HEK293 (cell line): ENCODE data around the gene C19orf47.

Experiments used
- CTCF ChIA-PET: fragments of 350-600 bp; formaldehyde crosslinking; extraction: SDS; loops from one replicate; lab custom pipeline; 2021; ENCODE audit warnings: antibody characterized with exemption; lab: Yijun Ruan, JAX
- POLR2A ChIA-PET: fragments of 300-600 bp; formaldehyde crosslinking; extraction: SDS; loops from one replicate; lab custom pipeline; 2020; ENCODE audit warnings: antibody characterized with exemption, inconsistent platforms; lab: Yijun Ruan, JAX
- H3K27ac ChIP-seq: fragments of 200-500 bp; sonication (Bioruptor generic); 2 replicates; pipeline ENCODE4 v1.5.1; 2014; ENCODE audit warnings: low read depth, low read length, control low read depth, inconsistent platforms; ENCODE audit errors: extremely low read depth
- H3K36me3 ChIP-seq, 2 experiments: fragments of 200-500 bp in 1 of 2; sonication (Bioruptor generic) in 1 of 2; 1 replicate in 1 of 2; 2 replicates in 1 of 2; pipeline ENCODE4 v1.5.1; 2014 to 2017; ENCODE audit warnings: inconsistent platforms in 2 of 2, low read length in 2 of 2; ENCODE audit not compliant: control insufficient read depth in 2 of 2, insufficient read depth in 1 of 2
- H3K4me1 ChIP-seq: fragments of 200-500 bp; sonication (Bioruptor generic); 2 replicates; pipeline ENCODE4 v1.5.1; 2014; ENCODE audit warnings: mild to moderate bottlenecking, low read length, inconsistent platforms; ENCODE audit not compliant: control insufficient read depth, insufficient read depth
- H3K4me3 ChIP-seq: 2 replicates; pipeline ENCODE4 v1.5.1; 2011; ENCODE audit warnings: low read depth, mild to moderate bottlenecking, control low read depth, low read length, moderate library complexity
- H3K9me3 ChIP-seq: fragments of 200-500 bp; sonication (Bioruptor generic); 2 replicates; pipeline ENCODE4 v1.5.1; 2014; ENCODE audit warnings: low read depth, low read length, inconsistent platforms; ENCODE audit not compliant: control insufficient read depth, insufficient read depth
- EGR2 ChIP-seq: fragments of 450-650 bp; formaldehyde crosslinking; IDR thresholded peaks from 2 replicates; pipeline ENCODE4 v1.5.1; 2016; ENCODE audit warnings: low read depth, missing biosample characterization, missing genetic modification characterization
- GLI4 ChIP-seq: fragments of 450-650 bp; formaldehyde crosslinking; IDR thresholded peaks from 2 replicates; pipeline ENCODE4 v1.5.1; 2016; ENCODE audit warnings: missing biosample characterization, missing genetic modification characterization
- HOXC10 ChIP-seq: sonication (generic); formaldehyde crosslinking; IDR thresholded peaks from 2 replicates; pipeline ENCODE4 v1.8.1; 2023; ENCODE audit warnings: mild to moderate bottlenecking, missing genetic modification reagents
- KLF17 ChIP-seq: fragments of 450-650 bp; formaldehyde crosslinking; IDR thresholded peaks from 2 replicates; pipeline ENCODE4 v1.5.1; 2016; ENCODE audit warnings: missing biosample characterization, missing genetic modification characterization
- SCRT1 ChIP-seq: fragments of 450-650 bp; formaldehyde crosslinking; IDR thresholded peaks from 2 replicates; pipeline ENCODE4 v1.5.1; 2016; ENCODE audit warnings: missing biosample characterization, missing genetic modification characterization, borderline replicate concordance
- SP7 ChIP-seq: fragments of 450-650 bp; formaldehyde crosslinking; IDR thresholded peaks from 2 replicates; pipeline ENCODE4 v1.5.1; 2016; ENCODE audit warnings: missing biosample characterization, missing genetic modification characterization
- ZBTB17 ChIP-seq: fragments of 450-650 bp; formaldehyde crosslinking; IDR thresholded peaks from 2 replicates; pipeline ENCODE4 v1.5.1; 2016; ENCODE audit warnings: missing biosample characterization, missing genetic modification characterization
- ZBTB7A ChIP-seq: fragments of 450-650 bp; formaldehyde crosslinking; IDR thresholded peaks from 2 replicates; pipeline ENCODE4 v1.5.1; 2016; ENCODE audit warnings: low read depth, missing biosample characterization, missing genetic modification characterization
- ZEB2 ChIP-seq: fragments of 450-650 bp; formaldehyde crosslinking; IDR thresholded peaks from 2 replicates; pipeline ENCODE4 v1.5.1; 2016; ENCODE audit warnings: missing biosample characterization, missing genetic modification characterization
- ZFHX2 ChIP-seq: fragments of 450-650 bp; formaldehyde crosslinking; conservative IDR thresholded peaks from 2 replicates; pipeline ENCODE4 v1.5.1; 2016; ENCODE audit warnings: missing biosample characterization, missing genetic modification characterization
- ZNF121 ChIP-seq: fragments of 450-650 bp; formaldehyde crosslinking; IDR thresholded peaks from 2 replicates; pipeline ENCODE4 v1.5.1; 2016; ENCODE audit warnings: missing biosample characterization, missing genetic modification characterization
- ZNF140 ChIP-seq: fragments of 450-650 bp; formaldehyde crosslinking; IDR thresholded peaks from 2 replicates; pipeline ENCODE4 v1.5.1; 2016; ENCODE audit warnings: missing biosample characterization, missing genetic modification characterization
- ZNF174 ChIP-seq: fragments of 450-650 bp; formaldehyde crosslinking; IDR thresholded peaks from 2 replicates; pipeline ENCODE4 v1.5.0; 2017; ENCODE audit warnings: missing biosample characterization, mild to moderate bottlenecking, missing genetic modification characterization
- ZNF175 ChIP-seq: fragments of 450-650 bp; formaldehyde crosslinking; IDR thresholded peaks from 2 replicates; pipeline ENCODE4 v1.5.1; 2016; ENCODE audit warnings: missing biosample characterization, missing genetic modification characterization
- ZNF280D ChIP-seq: fragments of 450-650 bp; formaldehyde crosslinking; IDR thresholded peaks from 2 replicates; pipeline ENCODE4 v1.5.1; 2016; ENCODE audit warnings: missing biosample characterization, missing genetic modification characterization
- ZNF292 ChIP-seq: fragments of 450-650 bp; formaldehyde crosslinking; IDR thresholded peaks from 2 replicates; pipeline ENCODE4 v1.5.1; 2016; ENCODE audit warnings: low read depth, missing biosample characterization, missing genetic modification characterization, borderline replicate concordance
- ZNF324 ChIP-seq: fragments of 450-650 bp; formaldehyde crosslinking; IDR thresholded peaks from 2 replicates; pipeline ENCODE4 v1.5.1; 2016; ENCODE audit warnings: missing biosample characterization, missing genetic modification characterization
- ZNF423 ChIP-seq: fragments of 450-650 bp; formaldehyde crosslinking; IDR thresholded peaks from 2 replicates; pipeline ENCODE4 v1.5.1; 2016; ENCODE audit warnings: missing biosample characterization, missing genetic modification characterization
- ZNF433 ChIP-seq: fragments of 450-650 bp; formaldehyde crosslinking; IDR thresholded peaks from 2 replicates; pipeline ENCODE4 v1.5.1; 2016; ENCODE audit warnings: missing biosample characterization, missing genetic modification characterization, low read depth
- ZNF473 ChIP-seq: fragments of 450-650 bp; formaldehyde crosslinking; IDR thresholded peaks from 2 replicates; pipeline ENCODE4 v1.5.1; 2017; ENCODE audit warnings: missing biosample characterization, missing genetic modification characterization
- ZNF513 ChIP-seq: fragments of 450-650 bp; IDR thresholded peaks from 2 replicates; pipeline ENCODE4 v1.5.1; 2018; ENCODE audit warnings: missing biosample characterization, missing genetic modification characterization
- ZNF548 ChIP-seq: fragments of 450-650 bp; formaldehyde crosslinking; IDR thresholded peaks from 2 replicates; pipeline ENCODE4 v1.5.1; 2016; ENCODE audit warnings: missing biosample characterization, missing genetic modification characterization
- ZNF555 ChIP-seq: fragments of 450-650 bp; formaldehyde crosslinking; conservative IDR thresholded peaks from 2 replicates; pipeline ENCODE4 v1.5.1; 2017; ENCODE audit warnings: missing biosample characterization, mild to moderate bottlenecking, missing genetic modification characterization, inconsistent platforms
- ZNF585B ChIP-seq: fragments of 450-650 bp; formaldehyde crosslinking; IDR thresholded peaks from 2 replicates; pipeline ENCODE4 v1.5.1; 2016; ENCODE audit warnings: missing biosample characterization, missing genetic modification characterization
- ZNF600 ChIP-seq: fragments of 450-650 bp; formaldehyde crosslinking; IDR thresholded peaks from 2 replicates; pipeline ENCODE4 v1.5.1; 2016; ENCODE audit warnings: missing biosample characterization, missing genetic modification characterization
- ZNF654 ChIP-seq: fragments of 450-650 bp; formaldehyde crosslinking; IDR thresholded peaks from 2 replicates; pipeline ENCODE4 v1.5.1; 2016; ENCODE audit warnings: low read depth, missing biosample characterization, missing genetic modification characterization
- ZNF664 ChIP-seq: fragments of 450-650 bp; formaldehyde crosslinking; IDR thresholded peaks from 2 replicates; pipeline ENCODE4 v1.5.1; 2016; ENCODE audit warnings: missing biosample characterization, missing genetic modification characterization
- ZNF843 ChIP-seq: fragments of 450-650 bp; formaldehyde crosslinking; IDR thresholded peaks from 2 replicates; pipeline ENCODE4 v1.5.1; 2016; ENCODE audit warnings: missing biosample characterization, missing genetic modification characterization

Gene C19orf47

GRCh38 chr19:40317338-40317737, 30.9 kb downstream of the C19orf47 start:
- ChIA-PET POLR2A (interaction anchor here (1.1 kb wide), 1 partner anchor 31 kb away, joined by 3 read pairs; the partner anchor contains the start of genes C19orf47 and PLD3), CTCF (interaction anchor here (0.6 to 4.1 kb wide), 4 partner anchors 12 to 1541 kb away, joined by 3 to 28 read pairs (median 4); no protein-coding TSS in a partner anchor)
- H3K9me3 ChIP-seq, result no peaks in the 10 kb centered on the region
- peaks cover 60 to 77% of the 10 kb centered on the region in 2 experiments for H3K36me3 ChIP-seq
- peaks cover 5% of the 10 kb centered on the region; the same call in 1 of the 2 replicates for H3K4me1 ChIP-seq
- no peak overlapping the region for H3K4me3 ChIP-seq
- TF ChIP-seq ZFHX2 (tag by site-specific recombination), result peak; percentile 37; the same call in 1 of the 2 replicates
- TF ChIP-seq ZNF585B, result no peak
- TF ChIP-seq ZNF664 (tag by site-specific recombination), result no peak
- TF ChIP-seq ZBTB17 (tag by site-specific recombination), result no peak
- TF ChIP-seq ZNF292 (tag by site-specific recombination), result no peak
- TF ChIP-seq SCRT1 (tag by site-specific recombination), result no peak
- TF ChIP-seq KLF17 (tag by site-specific recombination), result no peak
- TF ChIP-seq EGR2 (tag by site-specific recombination), result peak; percentile 75
- TF ChIP-seq GLI4 (tag by site-specific recombination), result no peak
- peak; percentile 43; the same call in 1 of the 2 replicates for TF ChIP-seq ZNF121
- no peak for TF ChIP-seq ZNF140
- no peak for TF ChIP-seq ZEB2 (tag by site-specific recombination)
- TF ChIP-seq ZNF280D (tag by site-specific recombination), result no peak
- no peak for TF ChIP-seq ZBTB7A (tag by site-specific recombination)
- TF ChIP-seq ZNF654 (tag by site-specific recombination), result no peak
- TF ChIP-seq HOXC10 (CRISPR knock-in tag), result no peak
- TF ChIP-seq ZNF843, result no peak
- TF ChIP-seq ZNF324 (tag by site-specific recombination), result no peak
- no peak for TF ChIP-seq ZNF175 (tag by site-specific recombination)
- TF ChIP-seq ZNF423, result no peak
- no peak for TF ChIP-seq ZNF433
- no peak for TF ChIP-seq SP7 (tag by site-specific recombination)
- TF ChIP-seq ZNF555 (tag by site-specific recombination), result no peak
- no peak for TF ChIP-seq ZNF174 (tag by site-specific recombination)
- TF ChIP-seq ZNF548 (tag by site-specific recombination), result no peak
- TF ChIP-seq ZNF473 (tag by site-specific recombination), result no peak
- 0 out of 2 replicates have a peak, but pooled peaks have one; percentile 28 for TF ChIP-seq ZNF600 (tag by site-specific recombination)
- TF ChIP-seq ZNF513 (tag by site-specific recombination), result no peak
- no peak overlapping the region for H3K27ac ChIP-seq
